Epithelial cell of alveolus of lung (primary cell): ENCODE data around the gene ATRN. TPM values are rescaled to one million over a fixed set of nuclear protein-coding genes. Genes with fewer than 3 reads are reported as not detected.

Experiments used
- total RNA-seq: library from RNA; depleted of rRNA; stranded (reverse); fragments of >200 nt; gene quantifications from 2 replicates; pipeline ENCODE4 v1.2.1, GENCODE V29; 2015

ATRN gene
- total RNA-seq, result 26.8 and 38.3 TPM in 2 replicates

GRCh38 chr20:3470627-3471396 is at the start of gene ATRN:
ATRN (plus strand) TSS chr20:3471018; CDS start chr20:3471108, 90 bp downstream.

GRCh38 chr20:3663031-3663701 is 192.3 kb downstream of the ATRN start, which contains the start of gene GFRA4:
GFRA4 (minus strand) TSS chr20:3663399; CDS start chr20:3663399, 0 bp downstream.

GRCh38 chr20:3681931-3682781 is 211.3 kb downstream of the ATRN start, which contains the start of gene ADAM33:
ADAM33 (minus strand) TSS chr20:3682010; CDS start chr20:3682004, 6 bp downstream.

Other genes with a start within 250 kb of the ATRN start
- 0.72 and 0.78 TPM in 2 replicates for gene SLC4A11, start 231.8 kb upstream of the ATRN start, total RNA-seq
- 6.5 and 11.3 TPM in 2 replicates for gene DNAAF9, start 63.3 kb upstream of the ATRN start, total RNA-seq
- gene GFRA4, start 192.4 kb downstream of the ATRN start, total RNA-seq, result not detected in 2 replicates
- gene ADAM33, start 211.0 kb downstream of the ATRN start, total RNA-seq, result 1.7 and 14.5 TPM in 2 replicates
- gene SIGLEC1, start 241.6 kb downstream of the ATRN start, total RNA-seq, result not detected in 2 replicates